CD4-positive, alpha-beta T cell treated with Interleukin-15 for 1 hour (primary cell): ENCODE measurements around the gene SHROOM4.

Source experiments
- DNase-seq: peaks from one replicate; pipeline ENCODE4 v3.0.0-alpha.2; 2020

SHROOM4 gene

GRCh38 chrX:50813843-50814661, at the start of gene SHROOM4:
TSS of gene SHROOM4 (minus strand) at chrX:50814194. CDS start at chrX:50814018, 176 bp downstream.
- DNase-seq: no peak

- DNase-seq: no peak
Measured at GRCh38 chrX:50863471-50863870, 49.5 kb upstream of the SHROOM4 start.

GRCh38 chrX:50860518-50860917, 46.5 kb upstream of the SHROOM4 start:
- DNase-seq: no peak

- no peak for DNase-seq
Measured at GRCh38 chrX:50858548-50858947, 44.6 kb upstream of the SHROOM4 start.

- no peak for DNase-seq
Measured at GRCh38 chrX:50853399-50853798, 39.4 kb upstream of the SHROOM4 start.

GRCh38 chrX:50852524-50852923, 38.5 kb upstream of the SHROOM4 start:
- no peak for DNase-seq

GRCh38 chrX:50842221-50842620, 28.2 kb upstream of the SHROOM4 start:
- no peak for DNase-seq

- no peak for DNase-seq
Measured at GRCh38 chrX:50839730-50840129, 25.7 kb upstream of the SHROOM4 start.

GRCh38 chrX:50838820-50839600, 25.0 kb upstream of the SHROOM4 start:
- no peak for DNase-seq

- no peak for DNase-seq
Measured at GRCh38 chrX:50827996-50828395, 14.0 kb upstream of the SHROOM4 start.

- no peak for DNase-seq
Measured at GRCh38 chrX:50825825-50826224, 11.8 kb upstream of the SHROOM4 start.

GRCh38 chrX:50818986-50819385, 5.0 kb upstream of the SHROOM4 start:
- DNase-seq: no peak

GRCh38 chrX:50815120-50815519, 1.1 kb upstream of the SHROOM4 start:
- DNase-seq: no peak

GRCh38 chrX:50814701-50815100, 707 bp upstream of the SHROOM4 start:
- no peak for DNase-seq

- DNase-seq: no peak
Measured at GRCh38 chrX:50812995-50813842, 775 bp downstream of the SHROOM4 start.

- DNase-seq: no peak
Measured at GRCh38 chrX:50805276-50805675, 8.7 kb downstream of the SHROOM4 start.

GRCh38 chrX:50801135-50801534, 12.9 kb downstream of the SHROOM4 start:
- DNase-seq: no peak

- no peak for DNase-seq
Measured at GRCh38 chrX:50799531-50799961, 14.4 kb downstream of the SHROOM4 start.

GRCh38 chrX:50798783-50799182, 15.2 kb downstream of the SHROOM4 start:
- DNase-seq: no peak

GRCh38 chrX:50787099-50787498, 26.9 kb downstream of the SHROOM4 start:
- DNase-seq: no peak

- DNase-seq: no peak
Measured at GRCh38 chrX:50780144-50780543, 33.9 kb downstream of the SHROOM4 start.

- no peak for DNase-seq
Measured at GRCh38 chrX:50779694-50780093, 34.3 kb downstream of the SHROOM4 start.

GRCh38 chrX:50778272-50778671, 35.7 kb downstream of the SHROOM4 start:
- no peak for DNase-seq
